Vagina (tissue), 2 donors: ENCODE results near the gene FBXO38.

Source experiments
- CTCF ChIP-seq, 3 experiments: fragments of 450-650 bp in 2 of 3; fragments of 200-600 bp in 1 of 3; sonication (generic) in 1 of 3; IDR thresholded peaks; one replicate each; pipeline ENCODE4 v1.5.1; 2017 to 2019; ENCODE audit warnings: antibody characterized with exemption in 3 of 3, mild to moderate bottlenecking in 2 of 3, moderate library complexity in 2 of 3
- POLR2AphosphoS5 ChIP-seq, 2 donors: sonication (generic); formaldehyde crosslinking; IDR thresholded peaks; one replicate each; pipeline ENCODE4 v1.9.0; 2017; ENCODE audit warnings: antibody characterized with exemption in 2 of 2, mild to moderate bottlenecking in 2 of 2, low read depth in 1 of 2; ENCODE audit not compliant: insufficient read depth in 1 of 2

- no peak for TF ChIP-seq CTCF (IDR thresholded peaks at IDR 0.05)
- TF ChIP-seq POLR2AphosphoS5 (IDR thresholded peaks at IDR 0.05; ENCODE audit: insufficient read depth in 1 of 2, low read depth in 1 of 2): no peak
These were observed 98.4 kb downstream of the FBXO38 start for GRCh38 chr5:148482196-148482595.
